ENCODE data around the gene ATXN7L3B. TPM values are rescaled to one million over a fixed set of nuclear protein-coding genes. Genes with fewer than 3 reads are reported as not detected.
A peak's percentile ranks its signal among the peaks of the same experiment; 100 is the strongest.

Gene ATXN7L3B
- polyA plus RNA-seq, 2 of the 4 experiments (the other 2 are of a cell fraction), result 18.1 to 32.8 TPM

- 75% methylated on average over 6 of the region's 6 CpGs for WGBS (ENCODE audit: missing lambda C conversion rate)
- ATAC-seq, result no peak
- POLR2A ChIA-PET, result no interaction called here
- H3K4me2 ChIP-seq, result peak overlapping the region; percentile 99
- CTCF ChIA-PET, result interaction anchor here (2.0 kb wide), 1 partner anchor 10 kb away, joined by 6 read pairs; no protein-coding TSS in a partner anchor
- no peaks in the 10 kb centered on the region for H3K9me3 ChIP-seq
- no peak for DNase-seq (ENCODE audit: low read depth in 1 of 2, low spot score in 1 of 2)
- peak; percentile 38 for TF ChIP-seq MAFK (IDR thresholded peaks at IDR 0.05; ENCODE audit: partially characterized antibody)
- TF ChIP-seq NR3C1 (IDR thresholded peaks at IDR 0.05), result no peak
- TF ChIP-seq ELK1 (IDR thresholded peaks at IDR 0.05; ENCODE audit: low read depth, low read length), result no peak
- TF ChIP-seq NFE2L2 (conservative IDR thresholded peaks at IDR 0.05; ENCODE audit: low read length), result peak; percentile 41; the same call in 1 of the 2 replicates
- no peak for TF ChIP-seq ATOH8 (CRISPR knock-in tag; IDR thresholded peaks at IDR 0.05; ENCODE audit: low read depth)
- H3K27ac ChIP-seq, result 0 out of 6 replicates have a peak overlapping the region, but pooled peaks of 1 of the 2 experiments have one; percentile 19
- no peak for FAIRE-seq
- H3K4me1 ChIP-seq, result peaks cover 21% of the 10 kb centered on the region
- H3K4me3 ChIP-seq, result peak overlapping the region; percentile 66; the same call in 2 of the 3 replicates
Observed at GRCh38 chr12:74539765-74540526, 2.3 kb downstream of the ATXN7L3B start.

- FAIRE-seq (no peak), ATAC-seq (no peak), DNase-seq (ENCODE audit: low read depth in 1 of 2, low spot score in 1 of 2) (no peak)
- ChIA-PET POLR2A (interaction anchor here (0.6 kb wide), 1 partner anchor 1542 kb away, joined by 3 read pairs; no protein-coding TSS in a partner anchor), CTCF (interaction anchor here (2.0 kb wide), 1 partner anchor 8 kb away, joined by 6 read pairs; no protein-coding TSS in a partner anchor)
- H3K9me3 ChIP-seq, result no peaks in the 10 kb centered on the region
- H3K4me1 ChIP-seq, result peaks cover 21% of the 10 kb centered on the region
- TF ChIP-seq SMC3 (IDR thresholded peaks at IDR 0.05) (no peak), CBX8 (IDR thresholded peaks at IDR 0.05) (no peak), HOXB5 (CRISPR knock-in tag; IDR thresholded peaks at IDR 0.05) (no peak), ZNF302 (CRISPR knock-in tag; IDR thresholded peaks at IDR 0.05) (no peak), SREBF2 (IDR thresholded peaks at IDR 0.05) (no peak), ESRRA (IDR thresholded peaks at IDR 0.05; ENCODE audit: borderline replicate concordance, low read length) (no peak), RFX5 (IDR thresholded peaks at IDR 0.05) (no peak), TFCP2L1 (CRISPR knock-in tag; IDR thresholded peaks at IDR 0.05) (no peak), HOXB13 (CRISPR knock-in tag; IDR thresholded peaks at IDR 0.05; ENCODE audit: low read depth) (no peak), POLR2AphosphoS2 (conservative IDR thresholded peaks at IDR 0.05; ENCODE audit: low read length) (no peak), JUNB (IDR thresholded peaks at IDR 0.05) (no peak), GATA3 (IDR thresholded peaks at IDR 0.05; ENCODE audit: borderline replicate concordance) (no peak), ZC3H11A (IDR thresholded peaks at IDR 0.05) (no peak)
- no peak overlapping the region for H3K27ac ChIP-seq
- no peak overlapping the region for H3K4me3 ChIP-seq
- whole genome bisulfite sequencing (ENCODE audit: missing lambda C conversion rate), result 87% methylated on average over 3 of the region's 3 CpGs
- peak overlapping the region; percentile 99 for H3K4me2 ChIP-seq
Observed at GRCh38 chr12:74541074-74541473, 3.4 kb downstream of the ATXN7L3B start.

GRCh38 chr12:74547249-74547648 is 9.6 kb downstream of the ATXN7L3B start:
- no peak for FAIRE-seq
- Histone ChIP-seq H3K4me2 (no peak overlapping the region), H3K4me3 (no peak overlapping the region), H3K4me1 (no peaks in the 10 kb centered on the region), H3K27ac (no peak overlapping the region), H3K9me3 (no peaks in the 10 kb centered on the region)
- DNase-seq (ENCODE audit: low read depth in 1 of 2, low spot score in 1 of 2), result no peak
- 47% methylated on average over 2 of the region's 2 CpGs for WGBS (ENCODE audit: missing lambda C conversion rate)
- CTCF ChIA-PET, result interaction anchor here (0.6 kb wide), 1 partner anchor 429 kb away, joined by 8 read pairs; no protein-coding TSS in a partner anchor
- ATAC-seq, result peak; percentile 30 to 40; a peak in 2 of 6 replicates
- POLR2A ChIA-PET, result no interaction called here
- no peak for TF ChIP-seq SREBF2 (IDR thresholded peaks at IDR 0.05)
- TF ChIP-seq BHLHE40 (IDR thresholded peaks at IDR 0.05; ENCODE audit: low read depth, low read length), result no peak
- no peak for TF ChIP-seq MAX (IDR thresholded peaks at IDR 0.05)
- no peak for TF ChIP-seq CTCF (IDR thresholded peaks at IDR 0.05)
- no peak for TF ChIP-seq RCOR1 (IDR thresholded peaks at IDR 0.05; ENCODE audit: low read depth, low read length)
- TF ChIP-seq ELK1 (IDR thresholded peaks at IDR 0.05; ENCODE audit: low read depth, low read length), result no peak
- TF ChIP-seq HOXB5 (CRISPR knock-in tag; IDR thresholded peaks at IDR 0.05), result no peak
- no peak for TF ChIP-seq GATA3 (IDR thresholded peaks at IDR 0.05; ENCODE audit: borderline replicate concordance)
- TF ChIP-seq EHF (CRISPR knock-in tag; IDR thresholded peaks at IDR 0.05), result no peak
- no peak for TF ChIP-seq REST (IDR thresholded peaks at IDR 0.05)
- no peak for TF ChIP-seq EP300 (IDR thresholded peaks at IDR 0.05)
- TF ChIP-seq ZNF302 (CRISPR knock-in tag; IDR thresholded peaks at IDR 0.05), result no peak

Measured in A549 (cell line).